IPS-18c (cell line): Measurements from ENCODE around the gene RAB3IP.

Experiments used
- H3K4me3 ChIP-seq: 2 replicates; pipeline ENCODE4 v1.7.0; 2013; ENCODE audit warnings: low read depth, mild to moderate bottlenecking, low read length, moderate library complexity; ENCODE audit not compliant: insufficient read depth
- H3K9me3 ChIP-seq: one replicate; pipeline ENCODE4 v1.6.1; 2013; ENCODE audit warnings: mild to moderate bottlenecking, low read length, moderate library complexity; ENCODE audit not compliant: control insufficient read depth, insufficient read depth

RAB3IP gene

DNA sequence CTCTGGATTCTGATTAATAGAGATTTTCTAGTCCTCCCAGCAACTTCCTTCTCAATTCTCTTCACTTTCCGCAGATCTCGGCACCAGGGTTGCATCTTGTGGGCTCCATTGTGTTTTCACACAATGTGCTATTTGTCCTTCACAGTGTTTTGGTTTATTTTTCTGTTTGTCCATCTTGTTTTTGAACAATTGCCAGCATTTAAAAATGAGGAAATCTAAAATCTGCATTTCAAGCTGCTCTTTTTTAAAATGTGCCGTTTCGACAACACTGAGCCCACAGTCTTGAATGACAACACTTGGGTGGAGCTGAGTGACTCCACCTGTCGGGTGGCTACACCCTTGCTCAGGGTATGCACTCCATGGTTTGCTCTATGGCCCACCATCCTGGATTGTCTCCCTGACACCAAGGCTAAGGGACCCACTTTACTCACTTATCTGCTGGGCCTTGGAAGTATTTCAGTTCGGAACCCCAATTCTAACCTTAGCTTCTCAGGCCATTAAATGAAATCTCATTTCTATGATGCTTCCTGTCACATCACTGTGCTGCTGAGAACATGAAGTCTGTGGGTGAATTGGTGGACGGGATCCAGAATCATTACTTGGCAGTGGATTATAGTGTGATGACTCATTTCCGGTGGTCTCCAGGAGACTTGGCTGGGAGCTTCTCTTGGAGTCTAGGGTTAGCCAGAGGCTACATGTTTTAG is 82.9 kb downstream of the RAB3IP start:
- Histone ChIP-seq H3K9me3 (no peaks in the 10 kb centered on the region), H3K4me3 (no peak overlapping the region)

- no peaks in the 10 kb centered on the region for H3K9me3 ChIP-seq
- H3K4me3 ChIP-seq: no peak overlapping the region
These were observed 83.7 kb downstream of the RAB3IP start for GRCh38 chr12:69822201-69822860.

DNA sequence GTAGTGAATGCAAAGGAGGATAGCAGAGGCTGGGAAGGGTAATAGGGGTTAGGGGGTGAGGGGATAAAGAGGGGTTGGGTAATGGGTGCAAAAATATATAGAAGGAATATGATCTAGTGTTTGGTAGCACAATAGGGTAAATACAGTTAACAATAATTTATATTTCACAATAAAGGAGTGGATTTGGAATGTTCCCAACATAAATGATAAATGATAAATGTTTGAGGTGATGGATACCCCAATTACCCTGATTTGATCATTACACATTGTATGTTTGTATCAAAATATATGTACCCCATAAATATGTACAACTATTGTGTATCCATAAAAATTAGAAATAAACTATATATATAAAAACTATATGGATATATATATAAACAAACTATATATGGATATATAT is 85.4 kb downstream of the RAB3IP start:
- Histone ChIP-seq H3K4me3 (no peak overlapping the region), H3K9me3 (no peaks in the 10 kb centered on the region)

DNA sequence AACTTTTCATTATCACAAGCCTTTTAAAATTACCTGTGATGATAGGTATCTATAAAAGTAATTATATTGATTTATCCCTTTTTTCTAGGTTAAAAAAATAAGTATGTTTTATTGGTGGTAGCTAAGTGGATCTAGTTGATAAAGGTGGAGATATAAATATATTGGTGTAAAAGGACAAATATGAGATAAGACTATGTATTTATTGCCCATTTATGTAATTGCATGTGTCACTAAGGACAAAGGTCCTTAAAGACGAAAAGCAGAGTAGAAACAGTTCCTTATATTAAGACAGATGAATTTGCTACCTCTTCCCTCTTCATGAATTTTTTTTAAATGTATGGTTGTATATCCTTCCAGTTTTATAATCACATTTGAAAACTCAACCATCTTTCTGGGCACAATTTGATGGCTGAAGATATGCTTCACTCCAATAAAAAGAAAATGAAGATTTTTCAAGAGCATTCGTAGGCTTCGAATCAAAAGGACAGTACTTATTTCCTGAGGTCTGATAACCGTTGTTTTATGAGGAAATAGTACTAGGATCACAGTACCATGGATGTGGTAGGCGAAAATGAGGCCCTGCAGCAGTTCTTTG is 86.4 kb downstream of the RAB3IP start, which contains the start of gene MYRFL:
Gene MYRFL (plus strand): TSS at position 262 of the 595 bp plus-strand sequence. CDS start 291 bp downstream, at position 553.
- Histone ChIP-seq H3K9me3 (no peaks in the 10 kb centered on the region), H3K4me3 (no peak within 1 kb of the TSS)

- H3K9me3 ChIP-seq: no peaks in the 10 kb centered on the region
- no peak overlapping the region for H3K4me3 ChIP-seq
These were observed 90.2 kb downstream of the RAB3IP start for GRCh38 chr12:69828897-69829296.

DNA sequence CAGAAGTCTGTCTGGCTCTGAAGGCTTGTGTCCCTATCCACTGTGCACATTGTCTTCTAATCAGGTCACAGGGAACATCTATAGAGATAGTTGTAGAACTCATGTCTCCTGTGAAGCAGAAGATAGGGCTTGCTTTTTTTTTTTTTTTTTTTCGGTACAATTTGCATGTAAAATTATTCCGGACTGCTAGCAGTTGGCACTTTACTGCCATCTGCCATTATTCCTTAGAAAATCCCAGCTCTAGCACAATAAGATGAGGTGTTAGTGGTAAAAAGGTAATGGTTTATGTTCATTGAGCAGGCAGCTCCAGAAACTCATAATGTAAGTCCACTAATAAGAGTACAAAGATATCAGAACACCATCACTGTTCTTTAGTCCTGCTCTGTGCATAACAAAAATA is 95.0 kb downstream of the RAB3IP start:
- H3K9me3 ChIP-seq: no peaks in the 10 kb centered on the region
- no peak overlapping the region for H3K4me3 ChIP-seq

- H3K4me3 ChIP-seq: no peak overlapping the region
- H3K9me3 ChIP-seq: no peaks in the 10 kb centered on the region
These were observed 95.5 kb downstream of the RAB3IP start for GRCh38 chr12:69834147-69834546.

- no peak overlapping the region for H3K4me3 ChIP-seq
These were observed 95.9 kb downstream of the RAB3IP start for GRCh38 chr12:69834576-69834975.

GRCh38 chr12:69835081-69835480 is 96.4 kb downstream of the RAB3IP start:
- no peak overlapping the region for H3K4me3 ChIP-seq
- H3K9me3 ChIP-seq: no peaks in the 10 kb centered on the region

More at GRCh38 chr12:69834576-69834975, 95.9 kb downstream of the RAB3IP start:
- H3K9me3 ChIP-seq: no peaks in the 10 kb centered on the region

DNA sequence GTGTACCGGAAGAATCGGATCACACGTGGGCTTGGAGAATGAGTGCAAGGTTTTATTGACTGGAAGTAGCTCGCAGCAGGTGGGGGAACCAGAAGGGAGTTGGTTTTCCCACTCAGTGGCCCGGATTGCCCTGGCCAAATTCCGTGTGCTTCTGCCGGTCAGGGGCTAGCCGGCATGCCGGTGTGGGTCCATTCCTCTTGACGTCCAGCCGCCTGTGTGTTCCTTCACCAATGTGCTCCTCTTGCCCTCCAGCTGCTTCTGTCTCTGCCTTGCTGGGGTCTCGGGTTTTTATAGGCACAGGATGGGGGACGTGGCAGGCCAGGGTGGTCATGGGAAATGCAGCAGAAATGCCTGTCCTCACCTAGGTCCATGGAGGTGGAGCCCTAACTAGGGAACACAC is 97.4 kb downstream of the RAB3IP start:
- H3K9me3 ChIP-seq: no peaks in the 10 kb centered on the region

GRCh38 chr12:69837191-69837590 is 98.5 kb downstream of the RAB3IP start:
- H3K9me3 ChIP-seq: no peaks in the 10 kb centered on the region
- no peak overlapping the region for H3K4me3 ChIP-seq

More for the DNA sequence above, 97.4 kb downstream of the RAB3IP start:
- H3K4me3 ChIP-seq: no peak overlapping the region

GRCh38 chr12:69837657-69838415 is 99.2 kb downstream of the RAB3IP start:
- Histone ChIP-seq H3K4me3 (no peak overlapping the region), H3K9me3 (no peaks in the 10 kb centered on the region)

- no peaks in the 10 kb centered on the region for H3K9me3 ChIP-seq
- H3K4me3 ChIP-seq: no peak overlapping the region
These were observed 102.1 kb downstream of the RAB3IP start for GRCh38 chr12:69840727-69841126.

GRCh38 chr12:69843608-69844007 is 104.9 kb downstream of the RAB3IP start:
- H3K4me3 ChIP-seq: no peak overlapping the region
- H3K9me3 ChIP-seq: no peaks in the 10 kb centered on the region

DNA sequence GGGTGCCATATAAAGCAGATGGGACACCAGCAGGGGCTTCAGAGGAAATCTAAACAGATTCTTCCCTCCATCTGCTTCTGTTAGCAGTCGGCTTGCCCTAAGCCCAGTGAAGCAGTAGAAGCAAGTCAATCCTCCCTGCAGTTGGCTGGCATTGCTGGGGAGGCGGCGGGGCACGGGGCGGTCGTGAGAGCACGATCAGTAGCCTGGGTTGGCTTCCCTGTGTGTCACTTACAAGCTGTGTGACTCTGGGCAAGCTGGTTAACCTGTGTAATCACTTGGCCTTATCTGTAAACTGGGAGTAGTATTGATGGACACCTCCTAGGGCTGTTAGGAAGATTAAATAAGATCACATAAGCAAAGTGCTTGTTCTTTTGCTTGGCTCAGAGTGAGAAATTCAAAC is 105.8 kb downstream of the RAB3IP start:
- no peak overlapping the region for H3K4me3 ChIP-seq
- H3K9me3 ChIP-seq: no peaks in the 10 kb centered on the region

DNA sequence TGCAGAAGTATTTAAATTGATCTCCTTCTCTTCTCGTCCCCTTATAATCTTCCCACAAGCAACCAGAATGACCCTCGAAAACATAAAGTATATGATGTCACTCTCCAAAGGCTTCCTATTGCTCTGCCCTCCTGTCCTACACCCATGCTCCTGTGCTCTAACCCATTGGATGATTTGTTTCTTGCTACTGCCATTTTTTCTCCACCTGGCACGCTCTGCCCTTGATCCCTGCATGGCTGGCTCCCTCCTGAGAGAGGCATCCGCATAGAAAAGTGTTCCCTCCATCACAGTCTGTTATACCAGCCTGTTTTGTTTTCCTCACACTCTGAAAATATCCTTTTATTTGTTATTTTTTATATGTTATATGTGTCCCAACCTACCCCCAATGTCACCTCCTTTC is 106.2 kb downstream of the RAB3IP start:
- Histone ChIP-seq H3K4me3 (no peak overlapping the region), H3K9me3 (no peaks in the 10 kb centered on the region)

GRCh38 chr12:69846976-69847375 is 108.3 kb downstream of the RAB3IP start:
- no peak overlapping the region for H3K4me3 ChIP-seq
- no peaks in the 10 kb centered on the region for H3K9me3 ChIP-seq
